ENCODE data around the gene IFNAR2.

- no peak for TF ChIP-seq ZNF274 (IDR thresholded peaks at IDR 0.05; ENCODE audit: low read depth, low read length)
- no peak for TF ChIP-seq YY1 (IDR thresholded peaks at IDR 0.05; ENCODE audit: insufficient read depth, insufficient read length)
- no peak for TF ChIP-seq SUZ12 (IDR thresholded peaks at IDR 0.05; ENCODE audit: extremely low read depth, insufficient read depth, insufficient read length)
Observed at GRCh38 chr21:33203371-33203724, 26.4 kb upstream of the IFNAR2 start.

All from NT2/D1 (cell line).